CD14-positive monocyte (primary cell): ENCODE measurements around the gene TOM1L1. TPM values are rescaled to one million over a fixed set of nuclear protein-coding genes. Genes with fewer than 3 reads are reported as not detected.

Source experiments
- DNase-seq, 3 donors: peaks; one replicate each; pipeline ENCODE4 v3.0.0-alpha.2; 2011 to 2022
- H2AFZ ChIP-seq: 2 replicates; pipeline ENCODE4 v1.6.0; 2012; ENCODE audit warnings: mild to moderate bottlenecking, low read depth, low read length, inconsistent platforms; ENCODE audit not compliant: insufficient read depth, poor library complexity, severe bottlenecking
- H3K27ac ChIP-seq, 2 donors: 1 replicate in 1 of 2; 2 replicates in 1 of 2; pipeline ENCODE4 v1.5.1; 2012 to 2013; ENCODE audit warnings: low read length in 2 of 2, control low read depth in 1 of 2, inconsistent platforms in 1 of 2, low read depth in 1 of 2, mild to moderate bottlenecking in 1 of 2
- H3K27me3 ChIP-seq, 2 donors: one replicate each; pipeline versions ENCODE4 v1.6.0 to v1.6.1; 2011 to 2013; ENCODE audit warnings: low read length in 2 of 2; ENCODE audit not compliant: control insufficient read depth in 2 of 2, insufficient read depth in 2 of 2
- H3K36me3 ChIP-seq, 2 donors: replicated peaks in 1 of 2; 1 replicate in 1 of 2; 2 replicates in 1 of 2; pipeline versions ENCODE4 v1.5.1 to v1.6.1; 2012 to 2013; ENCODE audit warnings: low read length in 2 of 2, control low read depth in 1 of 2, inconsistent platforms in 1 of 2, mild to moderate bottlenecking in 1 of 2; ENCODE audit not compliant: insufficient read depth in 2 of 2, control insufficient read depth in 1 of 2
- H3K4me1 ChIP-seq, 2 donors: 1 replicate in 1 of 2; 2 replicates in 1 of 2; pipeline versions ENCODE4 v1.5.1 to v1.6.1; 2012 to 2013; ENCODE audit warnings: low read length in 2 of 2, control low read depth in 1 of 2, inconsistent platforms in 1 of 2, mild to moderate bottlenecking in 1 of 2, moderate library complexity in 1 of 2; ENCODE audit not compliant: insufficient read depth in 2 of 2, control insufficient read depth in 1 of 2
- H3K4me2 ChIP-seq: replicated peaks from 2 replicates; pipeline ENCODE3; 2012; ENCODE audit warnings: low read length, moderate library complexity, mild to moderate bottlenecking; ENCODE audit not compliant: poor library complexity, severe bottlenecking; ENCODE audit errors: extremely low read depth
- H3K4me3 ChIP-seq, 3 experiments: fragments of 200-600 bp in 1 of 3; sonication (generic) in 1 of 3; replicated peaks in 1 of 3; 1 replicate in 2 of 3; 2 replicates in 1 of 3; pipeline ENCODE4 v1.5.1; 2011 to 2013; ENCODE audit warnings: low read length in 3 of 3, mild to moderate bottlenecking in 3 of 3, control low read depth in 2 of 3, low read depth in 2 of 3, inconsistent platforms in 1 of 3, moderate library complexity in 1 of 3
- H3K79me2 ChIP-seq: 2 replicates; pipeline ENCODE4 v1.6.0; 2012; ENCODE audit warnings: mild to moderate bottlenecking, control low read depth, inconsistent platforms, low read length, moderate library complexity; ENCODE audit not compliant: insufficient read depth
- H3K9ac ChIP-seq: 2 replicates; pipeline ENCODE4 v1.6.0; 2017; ENCODE audit warnings: low read length, mild to moderate bottlenecking; ENCODE audit not compliant: insufficient read depth, poor library complexity, severe bottlenecking
- H3K9me3 ChIP-seq, 2 donors: replicated peaks in 1 of 2; 1 replicate in 1 of 2; 2 replicates in 1 of 2; pipeline versions ENCODE4 v1.5.1 to v1.6.1; 2012 to 2013; ENCODE audit warnings: low read length in 2 of 2, control low read depth in 1 of 2; ENCODE audit not compliant: control insufficient read depth in 1 of 2, insufficient read depth in 1 of 2
- H4K20me1 ChIP-seq: 2 replicates; pipeline ENCODE4 v1.6.0; 2012; ENCODE audit warnings: mild to moderate bottlenecking, low read length, control low read depth, moderate library complexity; ENCODE audit not compliant: insufficient read depth
- H3K27ac Mint-ChIP-seq, 7 donors: one replicate each; pipeline ENCODE4 v1.8.0; 2020; ENCODE audit warnings: mild to moderate bottlenecking in 7 of 7, mixed read lengths in 7 of 7, moderate library complexity in 6 of 7, inconsistent platforms in 2 of 7
- H3K27me3 Mint-ChIP-seq, 3 donors: one replicate each; pipeline ENCODE4 v1.8.0; 2021 to 2022; ENCODE audit warnings: low read depth in 3 of 3, mild to moderate bottlenecking in 3 of 3, mixed read lengths in 3 of 3, moderate library complexity in 3 of 3, inconsistent platforms in 1 of 3
- H3K36me3 Mint-ChIP-seq, 2 donors: one replicate each; pipeline ENCODE4 v1.8.0; 2020; ENCODE audit warnings: mixed read lengths in 2 of 2, inconsistent platforms in 1 of 2, mild to moderate bottlenecking in 1 of 2
- H3K4me1 Mint-ChIP-seq: one replicate; pipeline ENCODE4 v1.8.0; 2020; ENCODE audit warnings: mild to moderate bottlenecking, mixed read lengths
- H3K4me3 Mint-ChIP-seq, 2 donors: one replicate each; pipeline ENCODE4 v1.8.0; 2020; ENCODE audit warnings: mild to moderate bottlenecking in 2 of 2, mixed read lengths in 2 of 2, moderate library complexity in 1 of 2
- H3K9me3 Mint-ChIP-seq, 7 donors: one replicate each; pipeline ENCODE4 v1.8.0; 2020 to 2022; ENCODE audit warnings: mixed read lengths in 7 of 7, mild to moderate bottlenecking in 6 of 7, moderate library complexity in 6 of 7, inconsistent platforms in 2 of 7
- WGBS: methylation state at CpG from one replicate; pipeline ENCODE4 v1.1.5; 2013; ENCODE audit warnings: missing lambda C conversion rate; ENCODE audit not compliant: insufficient coverage; 5-methylcytosine and 5-hydroxymethylcytosine counted together
- intact Hi-C, 2 donors: fragments of 100-400 bp; cut with micrococcal nuclease; formaldehyde crosslinking; loops; one replicate each; pipeline versions ENCODE4 v1.15.0 to v1.15.1; 2023
- polyA plus RNA-seq, 3 donors: library from polyadenylated mRNA; depleted of rRNA in 1 of 3; unstranded in 2 of 3; stranded (reverse) in 1 of 3; fragments of 300-500 nt in 2 of 3; fragments of >200 nt in 1 of 3; fragmentation: Illumina TruSeq in 2 of 3; gene quantifications; 1 replicate in 2 of 3; 2 replicates in 1 of 3; pipeline ENCODE4 v1.2.3, GENCODE V29; 2012 to 2021
- TF ChIP-seq, protein P1 (sequence below): fragments of 200-600 bp; IDR thresholded peaks from one replicate; pipeline ENCODE4 v1.8.0; 2022; ENCODE audit warnings: antibody characterized with exemption, mild to moderate bottlenecking

TOM1L1 gene
- polyA plus RNA-seq, 3 donors: 0.32 TPM; not detected in 2

DNA sequence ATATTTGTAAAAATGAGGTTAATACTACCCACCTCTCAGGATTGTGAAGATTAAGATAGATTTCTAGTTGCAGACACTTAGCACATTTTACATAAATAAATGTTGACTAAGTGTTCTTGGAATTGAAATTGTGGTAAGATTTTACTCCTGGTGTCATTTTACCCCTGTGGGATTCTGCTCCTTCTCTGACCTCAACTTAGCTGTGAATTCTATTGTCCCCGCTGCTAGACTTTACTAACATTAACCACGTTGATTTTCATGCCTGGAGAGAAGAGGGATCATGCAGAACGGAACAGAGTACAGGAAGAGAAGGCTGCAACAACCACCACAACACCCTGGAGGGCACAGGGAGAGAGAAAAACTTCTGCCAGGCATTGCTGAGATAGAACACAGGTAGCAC, 2.1 kb upstream of the TOM1L1 start:
- H3K9me3 Mint-ChIP-seq: peaks cover 0 to 5% (median 1%) of the 10 kb centered on the region in 7 donors
- no peaks in the 10 kb centered on the region for H3K36me3 ChIP-seq
- no peak for DNase-seq
- H3K36me3 Mint-ChIP-seq: no peaks in the 10 kb centered on the region
- no peak overlapping the region for H3K27ac ChIP-seq
- H3K4me2 ChIP-seq: no peak overlapping the region
- peaks cover 34 to 35% (median 35%) of the 10 kb centered on the region in 3 donors for H3K27me3 Mint-ChIP-seq
- H3K79me2 ChIP-seq: no peaks in the 10 kb centered on the region
- peaks cover 0 to 12% of the 10 kb centered on the region in 2 donors for H3K4me1 ChIP-seq
- intact Hi-C loops: no loop called here
- TF ChIP-seq, protein P1, sequence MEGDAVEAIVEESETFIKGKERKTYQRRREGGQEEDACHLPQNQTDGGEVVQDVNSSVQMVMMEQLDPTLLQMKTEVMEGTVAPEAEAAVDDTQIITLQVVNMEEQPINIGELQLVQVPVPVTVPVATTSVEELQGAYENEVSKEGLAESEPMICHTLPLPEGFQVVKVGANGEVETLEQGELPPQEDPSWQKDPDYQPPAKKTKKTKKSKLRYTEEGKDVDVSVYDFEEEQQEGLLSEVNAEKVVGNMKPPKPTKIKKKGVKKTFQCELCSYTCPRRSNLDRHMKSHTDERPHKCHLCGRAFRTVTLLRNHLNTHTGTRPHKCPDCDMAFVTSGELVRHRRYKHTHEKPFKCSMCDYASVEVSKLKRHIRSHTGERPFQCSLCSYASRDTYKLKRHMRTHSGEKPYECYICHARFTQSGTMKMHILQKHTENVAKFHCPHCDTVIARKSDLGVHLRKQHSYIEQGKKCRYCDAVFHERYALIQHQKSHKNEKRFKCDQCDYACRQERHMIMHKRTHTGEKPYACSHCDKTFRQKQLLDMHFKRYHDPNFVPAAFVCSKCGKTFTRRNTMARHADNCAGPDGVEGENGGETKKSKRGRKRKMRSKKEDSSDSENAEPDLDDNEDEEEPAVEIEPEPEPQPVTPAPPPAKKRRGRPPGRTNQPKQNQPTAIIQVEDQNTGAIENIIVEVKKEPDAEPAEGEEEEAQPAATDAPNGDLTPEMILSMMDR: no peak
- no peaks in the 10 kb centered on the region for H4K20me1 ChIP-seq
- no peak overlapping the region for H3K4me3 ChIP-seq
- no CpG with 5 or more reads among the region's 3 CpGs for WGBS
- H2AFZ ChIP-seq: no peak overlapping the region
- H3K27ac Mint-ChIP-seq: no peak overlapping the region
- H3K9me3 ChIP-seq: peaks cover 0 to 4% of the 10 kb centered on the region in 2 donors
- H3K4me1 Mint-ChIP-seq: peaks cover 9% of the 10 kb centered on the region
- no peak overlapping the region for H3K4me3 Mint-ChIP-seq
- peaks cover 24 to 32% of the 10 kb centered on the region in 2 donors for H3K27me3 ChIP-seq
- H3K9ac ChIP-seq: no peak overlapping the region

DNA sequence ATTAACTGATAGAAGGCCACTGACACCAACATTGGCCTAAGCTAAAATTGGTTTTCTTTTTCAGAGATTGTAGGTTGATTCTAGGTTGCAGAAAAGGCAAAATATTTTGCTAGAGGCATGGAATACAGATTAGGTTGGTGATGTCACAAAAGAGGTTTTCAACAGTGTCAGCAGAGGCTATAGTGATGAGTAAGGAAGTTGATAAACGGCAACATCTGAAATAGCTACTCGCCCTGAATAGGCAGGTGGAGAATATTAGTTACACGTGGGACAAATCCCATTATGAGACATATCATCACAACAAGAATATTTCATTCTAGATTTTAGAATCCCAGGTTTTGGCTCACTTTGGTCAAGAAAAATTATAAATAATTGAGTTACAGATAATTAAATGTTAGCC, 1.5 kb upstream of the TOM1L1 start:
- Mint-ChIP-seq H3K27me3 (peaks cover 34 to 37% (median 35%) of the 10 kb centered on the region in 3 donors), H3K9me3 (peaks cover 0 to 5% (median 1%) of the 10 kb centered on the region in 7 donors), H3K4me3 (peak overlapping the region in 1 of 2 donors; percentile 12), H3K27ac (no peak overlapping the region), H3K36me3 (no peaks in the 10 kb centered on the region), H3K4me1 (peaks cover 9% of the 10 kb centered on the region)
- no peaks in the 10 kb centered on the region for H3K79me2 ChIP-seq
- peaks cover 0 to 4% of the 10 kb centered on the region in 2 donors for H3K9me3 ChIP-seq
- DNase-seq: no peak
- H3K27ac ChIP-seq: no peak overlapping the region
- no peak overlapping the region for H3K4me3 ChIP-seq
- H3K9ac ChIP-seq: no peak overlapping the region
- no CpG with 5 or more reads among the region's 3 CpGs for WGBS
- peaks cover 0 to 12% of the 10 kb centered on the region in 2 donors for H3K4me1 ChIP-seq
- TF ChIP-seq, protein P1: no peak
- intact Hi-C loops: no loop called here
- peaks cover 24 to 32% of the 10 kb centered on the region in 2 donors for H3K27me3 ChIP-seq
- H3K4me2 ChIP-seq: no peak overlapping the region
- no peaks in the 10 kb centered on the region for H4K20me1 ChIP-seq
- H2AFZ ChIP-seq: no peak overlapping the region
- no peaks in the 10 kb centered on the region for H3K36me3 ChIP-seq
